Measurements from ENCODE around the gene MAP3K8.
"Not testable (repeated sequence)": the region's sequence is repeated elsewhere in the genome, so short reads cannot be mapped to it uniquely, and the experiment has no call there.

Gene MAP3K8

GRCh38 chr10:30453764-30454527 is 20.0 kb downstream of the MAP3K8 start:
- DNase-seq, result no peak

DNA sequence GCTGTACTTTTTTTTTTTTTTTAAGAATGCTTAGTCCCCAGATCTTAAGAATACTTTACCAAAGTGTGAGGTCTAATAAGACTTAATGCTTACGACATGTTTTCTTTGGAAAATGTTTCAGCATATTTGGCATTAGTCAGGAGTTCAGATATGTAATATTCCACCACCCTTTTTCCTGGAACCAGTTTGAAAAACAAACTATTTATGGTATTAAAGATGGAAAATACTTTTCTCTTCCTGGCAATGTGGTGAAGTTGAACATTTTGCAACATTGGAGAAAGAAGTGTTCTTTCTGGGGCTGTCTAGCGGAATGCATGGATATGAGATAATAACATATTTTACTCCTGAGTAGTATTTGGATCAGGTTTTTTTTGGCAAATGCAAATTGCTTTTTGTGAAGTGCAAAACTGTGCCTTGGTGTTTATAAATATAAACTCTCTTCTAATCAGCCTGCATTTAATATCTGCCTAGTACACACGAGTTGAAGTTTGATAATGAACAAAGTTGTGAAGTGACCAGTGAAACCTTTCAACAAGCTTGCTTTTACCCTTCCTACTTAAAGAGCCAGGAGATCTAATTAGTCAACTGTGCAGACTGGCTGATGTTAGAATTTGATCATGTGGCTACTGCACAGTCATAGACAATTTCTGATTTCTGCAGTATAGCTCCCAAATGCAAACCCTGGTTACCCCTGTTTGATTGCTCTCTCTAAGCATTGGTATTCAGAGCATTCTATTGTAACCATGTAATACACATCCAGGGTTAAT is 20.9 kb downstream of the MAP3K8 start:
- DNase-seq, result no peak

DNA sequence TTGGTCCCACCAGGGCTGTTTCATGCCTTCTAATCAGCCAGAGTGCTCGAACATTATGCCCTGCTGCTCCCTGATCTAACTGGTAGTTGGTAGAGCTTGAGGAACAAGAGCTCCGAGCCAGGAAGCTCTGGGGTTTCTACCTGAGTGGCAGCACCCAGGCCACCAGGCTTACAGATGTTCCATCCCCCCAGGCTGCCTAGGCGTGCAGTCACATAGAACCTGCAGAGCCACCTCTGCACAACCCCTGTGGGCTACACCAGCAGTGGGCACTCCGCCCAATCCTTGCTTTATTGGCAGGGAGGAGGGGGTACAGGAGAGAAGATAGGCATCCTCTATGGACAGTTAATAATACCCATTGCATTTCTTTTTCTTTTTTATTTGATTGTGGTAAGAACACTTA is 21.8 kb downstream of the MAP3K8 start:
- DNase-seq, result no peak

- no peak for DNase-seq
These were observed 22.3 kb downstream of the MAP3K8 start for GRCh38 chr10:30456266-30456665.

DNA sequence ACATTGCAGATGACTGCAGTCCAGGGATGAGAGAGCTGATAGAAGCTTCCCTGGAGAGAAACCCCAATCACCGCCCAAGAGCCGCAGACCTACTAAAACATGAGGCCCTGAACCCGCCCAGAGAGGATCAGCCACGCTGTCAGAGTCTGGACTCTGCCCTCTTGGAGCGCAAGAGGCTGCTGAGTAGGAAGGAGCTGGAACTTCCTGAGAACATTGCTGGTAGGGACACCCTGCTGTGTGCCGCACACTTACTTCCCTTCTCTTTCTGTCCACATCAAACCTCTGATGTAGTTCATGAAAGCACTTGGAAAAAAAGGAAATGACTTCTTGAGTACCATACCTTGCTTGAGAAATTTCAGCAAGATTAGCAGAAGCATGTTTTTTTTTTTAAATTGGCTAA is 25.3 kb downstream of the MAP3K8 start:
- DNase-seq, result no peak

DNA sequence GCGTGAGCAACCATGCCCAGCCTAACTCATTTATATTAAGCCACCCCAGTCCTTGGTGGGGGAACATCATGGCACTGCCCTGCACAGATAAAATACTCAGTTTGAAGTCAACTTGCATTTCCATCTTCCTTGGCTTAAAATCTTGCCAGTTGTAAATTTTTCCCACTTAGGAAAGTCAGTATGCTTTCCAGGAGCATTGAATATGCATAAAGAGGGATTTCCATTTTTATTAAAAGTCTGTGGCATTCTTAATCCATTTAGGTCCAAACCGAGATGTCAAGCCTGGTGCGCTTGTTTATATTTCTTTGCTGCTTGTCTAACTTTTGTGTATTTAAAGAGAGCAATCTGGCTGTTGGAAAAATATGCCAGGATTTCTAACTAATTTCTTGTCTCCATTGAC is 26.1 kb downstream of the MAP3K8 start:
- DNase-seq, result no peak

DNA sequence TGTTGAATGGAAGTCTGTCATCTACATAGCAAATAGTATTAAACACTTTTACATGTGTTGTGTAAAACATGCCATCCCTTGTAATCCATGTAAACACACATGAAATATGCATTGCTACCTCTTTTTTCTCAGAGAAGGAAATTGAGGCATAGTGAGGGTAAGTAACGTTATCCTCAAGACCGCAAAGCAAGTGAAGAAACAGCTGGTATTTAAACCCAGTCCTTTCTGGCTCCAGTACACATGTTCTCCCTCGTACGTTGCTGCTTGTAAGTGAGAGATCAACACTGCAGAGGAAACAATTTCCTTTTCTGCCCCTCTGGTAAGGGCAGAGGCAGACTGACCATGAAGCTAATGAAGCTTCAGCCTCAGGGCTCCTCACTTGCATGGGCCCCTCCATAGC is 28.5 kb downstream of the MAP3K8 start:
- DNase-seq, result no peak

DNA sequence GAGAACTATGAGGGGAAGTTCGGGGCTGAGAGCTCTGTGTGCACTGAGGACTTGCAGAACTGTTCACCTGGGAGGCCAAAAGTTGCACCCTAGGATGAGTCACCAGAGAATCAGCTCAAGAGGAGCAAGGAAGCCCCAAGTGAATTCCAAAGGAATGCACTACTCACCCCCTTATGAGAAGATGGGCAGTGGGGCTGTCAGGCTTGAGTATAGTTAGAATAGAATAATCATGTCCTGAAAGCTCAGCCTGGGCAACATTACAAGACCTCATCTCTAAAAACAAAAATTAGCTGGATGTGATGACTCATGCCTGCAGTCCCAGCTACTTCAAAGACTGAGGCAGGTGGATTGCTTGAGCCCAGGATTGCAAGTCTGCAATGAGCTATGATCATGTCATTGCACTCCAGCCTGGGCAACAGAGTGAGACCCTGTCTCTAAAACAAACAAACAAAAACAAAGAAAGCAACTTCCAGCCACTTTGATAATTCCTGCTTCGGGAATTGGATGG is 30.0 kb downstream of the MAP3K8 start:
- DNase-seq, result no peak

- no peak for DNase-seq
These were observed 30.7 kb downstream of the MAP3K8 start for GRCh38 chr10:30464675-30465074.

- no peak for DNase-seq
These were observed 32.5 kb downstream of the MAP3K8 start for GRCh38 chr10:30466445-30466844.

GRCh38 chr10:30467651-30468338 is 33.8 kb downstream of the MAP3K8 start:
- no peak for DNase-seq

GRCh38 chr10:30472414-30473155 is 38.6 kb downstream of the MAP3K8 start:
- no peak for DNase-seq

GRCh38 chr10:30475515-30475914 is 41.5 kb downstream of the MAP3K8 start:
- not testable (repeated sequence) for DNase-seq

DNA sequence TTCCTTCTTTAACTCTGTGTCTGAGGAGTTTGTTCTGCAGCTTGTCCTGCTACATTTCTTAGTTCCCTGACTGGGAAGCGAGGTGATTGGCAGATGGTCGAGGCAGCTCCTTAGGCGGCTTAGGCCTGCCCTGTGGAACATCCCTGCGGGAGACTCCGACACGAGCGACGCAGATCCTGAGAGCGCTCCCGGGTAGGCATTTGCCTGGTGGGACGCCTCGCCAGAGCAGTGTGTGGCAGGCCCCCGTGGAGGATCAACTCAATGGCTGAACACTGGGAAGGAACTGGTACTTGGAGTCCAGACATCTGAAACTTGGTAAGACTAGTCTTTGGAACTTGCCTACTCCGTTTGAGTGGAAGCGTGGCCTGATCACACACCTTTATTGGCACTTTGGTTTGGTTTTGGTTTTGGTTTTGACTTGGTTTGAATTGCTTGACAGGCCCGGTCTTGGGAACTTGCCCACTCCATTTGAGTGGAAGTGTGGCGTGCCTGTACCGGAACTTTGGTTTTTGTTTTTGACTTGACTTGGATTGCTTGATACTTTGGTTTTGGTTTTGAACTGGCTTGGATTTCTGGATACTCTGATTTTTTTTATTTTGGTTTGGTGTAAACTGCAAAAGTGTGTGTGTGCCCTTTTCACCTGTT is 42.6 kb downstream of the MAP3K8 start:
- no peak for DNase-seq

DNA sequence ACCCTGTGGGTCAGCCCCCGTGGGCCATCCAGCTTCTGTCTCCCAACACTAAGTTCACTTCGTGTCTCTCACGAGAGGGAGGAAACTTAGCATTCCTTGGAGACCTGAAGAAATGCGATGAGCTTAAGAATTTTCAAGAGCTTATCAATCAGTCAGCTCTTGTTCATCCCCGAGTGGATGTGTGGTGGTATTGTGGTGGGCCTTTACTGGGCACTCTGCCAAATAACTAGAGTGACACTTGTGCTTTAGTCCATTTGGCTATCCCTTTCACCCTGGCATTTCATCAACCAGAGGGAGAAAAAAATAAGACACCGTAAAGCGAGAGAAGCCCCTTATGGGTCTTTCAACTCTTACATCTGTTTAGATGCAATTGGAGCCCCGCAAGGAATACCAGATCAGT is 45.5 kb downstream of the MAP3K8 start:
- DNase-seq, result not testable (repeated sequence)

DNA sequence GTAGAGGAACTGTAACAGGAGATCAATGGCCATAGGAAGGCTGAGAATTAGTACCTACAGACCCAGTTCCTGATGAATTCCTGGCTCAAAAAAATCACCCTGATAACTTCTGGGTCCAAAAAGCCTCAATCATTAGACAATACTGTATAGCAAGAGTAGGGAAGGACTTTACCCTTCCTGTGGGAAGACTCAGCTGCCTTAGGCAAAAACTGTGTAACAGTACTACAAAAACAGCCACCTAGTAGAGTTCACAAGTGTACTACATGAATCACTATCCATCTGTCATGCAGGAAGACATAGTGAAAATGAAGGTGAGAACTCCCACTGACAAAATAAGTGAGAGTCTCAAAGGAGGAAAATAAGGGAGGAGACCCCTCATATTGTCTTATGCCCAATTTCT is 47.6 kb downstream of the MAP3K8 start:
- DNase-seq, result no peak

- no peak for DNase-seq
These were observed 54.3 kb downstream of the MAP3K8 start for GRCh38 chr10:30488316-30488715.

DNA sequence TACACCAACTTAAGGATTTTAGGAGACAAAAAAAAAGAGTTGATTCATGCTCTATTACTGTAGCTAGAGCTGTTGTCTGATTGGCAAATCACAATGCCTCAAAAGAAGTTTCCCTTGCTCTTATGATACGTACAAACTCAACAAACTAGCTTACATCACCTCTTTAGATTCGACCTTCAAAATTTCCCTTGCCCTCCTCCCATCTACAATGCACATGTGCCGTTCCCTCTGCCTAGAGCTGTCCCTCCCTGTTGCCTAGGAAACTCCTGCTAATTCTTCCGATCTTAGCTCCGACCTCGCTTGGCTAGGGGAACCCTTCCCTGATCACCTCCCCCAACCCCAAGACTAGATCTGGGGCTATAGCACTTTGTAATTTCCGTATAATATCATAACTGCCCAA is 55.4 kb downstream of the MAP3K8 start:
- no peak for DNase-seq

GRCh38 chr10:30490289-30491000 is 56.5 kb downstream of the MAP3K8 start:
- no peak for DNase-seq

DNA sequence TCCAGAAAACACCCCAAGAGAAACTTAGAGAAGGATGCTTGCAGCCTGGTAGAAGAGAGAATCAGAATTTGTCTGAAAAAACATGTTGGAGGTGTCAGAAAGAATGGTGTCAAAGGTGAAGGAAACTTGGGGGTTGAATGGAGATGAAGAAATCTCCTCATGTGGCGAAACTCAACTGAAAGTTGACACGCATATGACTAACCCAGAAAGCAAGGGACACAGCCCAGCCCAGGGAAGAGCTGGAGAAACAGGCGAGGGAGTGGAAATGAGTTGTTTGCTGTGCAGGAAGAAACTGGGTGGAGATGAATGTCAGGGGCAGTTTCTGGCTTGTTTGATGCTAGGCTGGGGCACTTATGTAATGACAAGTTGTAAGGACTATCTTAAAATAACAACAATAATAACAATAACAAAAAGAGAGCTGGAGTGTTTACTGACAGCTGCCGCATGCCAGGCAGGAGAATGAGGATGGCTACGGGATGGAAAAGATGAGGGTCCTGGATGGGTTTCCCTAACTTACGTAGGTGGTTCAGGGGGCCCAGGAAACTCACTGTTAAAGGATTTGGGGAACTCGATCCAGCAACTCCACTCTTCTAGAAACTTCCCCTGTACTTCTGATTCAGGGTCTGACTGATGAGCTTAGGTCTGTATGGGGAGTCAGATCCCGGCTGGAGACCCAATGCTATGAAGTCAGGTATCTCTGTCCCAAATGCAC is 57.4 kb downstream of the MAP3K8 start:
- no peak for DNase-seq

- no peak for DNase-seq
These were observed 58.0 kb downstream of the MAP3K8 start for GRCh38 chr10:30491916-30492515.

Measured in GOT3 (cell line).